ENCODE data around the gene MYADML2.
"Not testable (repeated sequence)": the region's sequence is repeated elsewhere in the genome, so short reads cannot be mapped to it uniquely, and the experiment has no call there.

The MYADML2 gene

GRCh38 chr17:81958633-81959342 lies 11.8 kb upstream of the MYADML2 start:
- DNase-seq (ENCODE audit: low read depth) = no peak

- no peak for DNase-seq (ENCODE audit: low read depth)
Observed at GRCh38 chr17:81957691-81958432, 10.8 kb upstream of the MYADML2 start.

GRCh38 chr17:81956607-81957589 lies 9.9 kb upstream of the MYADML2 start:
- DNase-seq (ENCODE audit: low read depth) = no peak

- no peak for DNase-seq (ENCODE audit: low read depth)
Observed at GRCh38 chr17:81955756-81956544, 8.9 kb upstream of the MYADML2 start.

- DNase-seq (ENCODE audit: low read depth) = no peak
Observed at GRCh38 chr17:81955058-81955681, 8.1 kb upstream of the MYADML2 start.

GRCh38 chr17:81954131-81955057 lies 7.4 kb upstream of the MYADML2 start:
- DNase-seq (ENCODE audit: low read depth) = no peak

GRCh38 chr17:81953443-81953842 lies 6.4 kb upstream of the MYADML2 start:
- DNase-seq (ENCODE audit: low read depth) = not testable (repeated sequence)

- no peak for DNase-seq (ENCODE audit: low read depth)
Observed at GRCh38 chr17:81952792-81953228, 5.8 kb upstream of the MYADML2 start.

GRCh38 chr17:81951785-81952684 lies 5.0 kb upstream of the MYADML2 start:
- DNase-seq (ENCODE audit: low read depth) = no peak

GRCh38 chr17:81950501-81950900 lies 3.5 kb upstream of the MYADML2 start:
- DNase-seq (ENCODE audit: low read depth) = no peak

- no peak for DNase-seq (ENCODE audit: low read depth)
Observed at GRCh38 chr17:81948635-81949378, 1.8 kb upstream of the MYADML2 start.

GRCh38 chr17:81944858-81945257 lies 2.2 kb downstream of the MYADML2 start:
- no peak for DNase-seq (ENCODE audit: low read depth)

- no peak for DNase-seq (ENCODE audit: low read depth)
Observed at GRCh38 chr17:81942167-81942553, 4.9 kb downstream of the MYADML2 start.

GRCh38 chr17:81941484-81942166 lies 5.4 kb downstream of the MYADML2 start:
- DNase-seq (ENCODE audit: low read depth) = no peak

- DNase-seq (ENCODE audit: low read depth) = no peak
Observed at GRCh38 chr17:81940538-81941483, 6.2 kb downstream of the MYADML2 start.

GRCh38 chr17:81939881-81940385 lies 7.1 kb downstream of the MYADML2 start:
- DNase-seq (ENCODE audit: low read depth) = no peak
